HL-60 (cell line): ENCODE data around the gene SP9.

ENCODE experiments used
- DNase-seq, 2 experiments: peaks; one replicate each; pipeline ENCODE4 v3.0.0-alpha.2; 2010 to 2020; ENCODE audit warnings: low read depth in 1 of 2, low spot score in 1 of 2
- H3K27ac ChIP-seq: fragments of 250-450 bp; sonication (Bioruptor Pico); replicated peaks from 2 replicates; pipeline ENCODE4 v1.5.1; 2020; ENCODE audit warnings: mild to moderate bottlenecking, moderate library complexity
- H3K27me3 ChIP-seq: fragments of 250-450 bp; sonication (Bioruptor Pico); 2 replicates; pipeline ENCODE4 v1.5.1; 2021; ENCODE audit warnings: mild to moderate bottlenecking, moderate library complexity; ENCODE audit not compliant: insufficient read depth, poor library complexity, severe bottlenecking
- H3K4me3 ChIP-seq: replicated peaks from 2 replicates; pipeline ENCODE4 v1.5.1; 2011; ENCODE audit warnings: mild to moderate bottlenecking, control low read depth, low read length; ENCODE audit not compliant: insufficient read depth
- GABPA ChIP-seq: IDR thresholded peaks from 2 replicates; pipeline ENCODE4 v1.6.1; 2012; ENCODE audit warnings: low read depth
- POLR2AphosphoS5 ChIP-seq: IDR thresholded peaks from 2 replicates; pipeline ENCODE4 v1.6.1; 2012; ENCODE audit warnings: low read depth
- SPI1 ChIP-seq: IDR thresholded peaks from 2 replicates; pipeline ENCODE4 v1.6.1; 2012; ENCODE audit warnings: low read depth, mild to moderate bottlenecking, borderline replicate concordance
- TF ChIP-seq, protein P1 (sequence below): IDR thresholded peaks from 2 replicates; pipeline ENCODE4 v1.6.1; 2012; ENCODE audit warnings: low read depth; ENCODE audit not compliant: insufficient replicate concordance
- TF ChIP-seq, protein P2 (sequence below): IDR thresholded peaks from one replicate; pipeline ENCODE4 v1.5.1; 2011; ENCODE audit warnings: low read length, control low read depth, inconsistent platforms; ENCODE audit not compliant: insufficient read depth

The SP9 gene

DNA sequence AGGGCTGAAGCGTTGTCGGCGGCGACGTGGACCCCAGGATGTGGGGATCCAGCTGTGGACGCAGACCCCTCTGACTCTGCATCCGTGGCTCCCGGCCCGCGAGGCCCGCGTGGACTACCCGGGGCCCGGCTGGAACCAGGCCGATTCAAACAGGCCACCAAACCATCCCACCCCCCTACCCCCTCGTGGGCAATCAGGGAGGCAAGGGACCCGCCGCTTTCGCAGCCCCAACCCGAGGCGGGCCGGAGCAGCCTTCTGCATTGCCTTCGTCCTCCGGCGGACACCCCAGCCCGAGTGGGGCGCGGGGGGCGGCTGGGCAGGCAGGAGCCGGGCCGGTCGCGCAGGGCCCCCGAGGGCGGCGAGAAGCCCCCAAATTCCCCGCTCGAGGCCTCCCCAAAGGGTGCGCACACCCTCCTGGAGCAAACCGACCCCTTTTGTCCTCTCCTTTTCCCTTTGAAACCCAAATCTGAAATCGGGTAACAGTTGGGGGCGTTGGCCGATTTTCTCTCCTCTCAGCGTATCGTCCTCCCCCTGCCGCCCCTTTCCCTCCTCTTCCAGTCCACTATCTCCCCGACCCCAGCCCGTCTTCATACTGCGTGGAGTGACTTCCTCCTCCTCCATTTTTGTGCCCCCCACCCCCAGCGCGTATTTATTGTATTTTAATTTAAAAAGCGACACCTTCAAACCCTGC, 7.4 kb downstream of the SP9 start:
- peaks cover 74% of the 10 kb centered on the region for H3K27me3 ChIP-seq
- TF ChIP-seq SPI1 (no peak), POLR2AphosphoS5 (no peak), GABPA (no peak)
- TF ChIP-seq, protein P1, sequence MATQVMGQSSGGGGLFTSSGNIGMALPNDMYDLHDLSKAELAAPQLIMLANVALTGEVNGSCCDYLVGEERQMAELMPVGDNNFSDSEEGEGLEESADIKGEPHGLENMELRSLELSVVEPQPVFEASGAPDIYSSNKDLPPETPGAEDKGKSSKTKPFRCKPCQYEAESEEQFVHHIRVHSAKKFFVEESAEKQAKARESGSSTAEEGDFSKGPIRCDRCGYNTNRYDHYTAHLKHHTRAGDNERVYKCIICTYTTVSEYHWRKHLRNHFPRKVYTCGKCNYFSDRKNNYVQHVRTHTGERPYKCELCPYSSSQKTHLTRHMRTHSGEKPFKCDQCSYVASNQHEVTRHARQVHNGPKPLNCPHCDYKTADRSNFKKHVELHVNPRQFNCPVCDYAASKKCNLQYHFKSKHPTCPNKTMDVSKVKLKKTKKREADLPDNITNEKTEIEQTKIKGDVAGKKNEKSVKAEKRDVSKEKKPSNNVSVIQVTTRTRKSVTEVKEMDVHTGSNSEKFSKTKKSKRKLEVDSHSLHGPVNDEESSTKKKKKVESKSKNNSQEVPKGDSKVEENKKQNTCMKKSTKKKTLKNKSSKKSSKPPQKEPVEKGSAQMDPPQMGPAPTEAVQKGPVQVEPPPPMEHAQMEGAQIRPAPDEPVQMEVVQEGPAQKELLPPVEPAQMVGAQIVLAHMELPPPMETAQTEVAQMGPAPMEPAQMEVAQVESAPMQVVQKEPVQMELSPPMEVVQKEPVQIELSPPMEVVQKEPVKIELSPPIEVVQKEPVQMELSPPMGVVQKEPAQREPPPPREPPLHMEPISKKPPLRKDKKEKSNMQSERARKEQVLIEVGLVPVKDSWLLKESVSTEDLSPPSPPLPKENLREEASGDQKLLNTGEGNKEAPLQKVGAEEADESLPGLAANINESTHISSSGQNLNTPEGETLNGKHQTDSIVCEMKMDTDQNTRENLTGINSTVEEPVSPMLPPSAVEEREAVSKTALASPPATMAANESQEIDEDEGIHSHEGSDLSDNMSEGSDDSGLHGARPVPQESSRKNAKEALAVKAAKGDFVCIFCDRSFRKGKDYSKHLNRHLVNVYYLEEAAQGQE: no peak
- TF ChIP-seq, protein P2, sequence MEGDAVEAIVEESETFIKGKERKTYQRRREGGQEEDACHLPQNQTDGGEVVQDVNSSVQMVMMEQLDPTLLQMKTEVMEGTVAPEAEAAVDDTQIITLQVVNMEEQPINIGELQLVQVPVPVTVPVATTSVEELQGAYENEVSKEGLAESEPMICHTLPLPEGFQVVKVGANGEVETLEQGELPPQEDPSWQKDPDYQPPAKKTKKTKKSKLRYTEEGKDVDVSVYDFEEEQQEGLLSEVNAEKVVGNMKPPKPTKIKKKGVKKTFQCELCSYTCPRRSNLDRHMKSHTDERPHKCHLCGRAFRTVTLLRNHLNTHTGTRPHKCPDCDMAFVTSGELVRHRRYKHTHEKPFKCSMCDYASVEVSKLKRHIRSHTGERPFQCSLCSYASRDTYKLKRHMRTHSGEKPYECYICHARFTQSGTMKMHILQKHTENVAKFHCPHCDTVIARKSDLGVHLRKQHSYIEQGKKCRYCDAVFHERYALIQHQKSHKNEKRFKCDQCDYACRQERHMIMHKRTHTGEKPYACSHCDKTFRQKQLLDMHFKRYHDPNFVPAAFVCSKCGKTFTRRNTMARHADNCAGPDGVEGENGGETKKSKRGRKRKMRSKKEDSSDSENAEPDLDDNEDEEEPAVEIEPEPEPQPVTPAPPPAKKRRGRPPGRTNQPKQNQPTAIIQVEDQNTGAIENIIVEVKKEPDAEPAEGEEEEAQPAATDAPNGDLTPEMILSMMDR: no peak
- DNase-seq: no peak
- H3K27ac ChIP-seq: no peak overlapping the region
- H3K4me3 ChIP-seq: peak overlapping the region; percentile 25

DNA sequence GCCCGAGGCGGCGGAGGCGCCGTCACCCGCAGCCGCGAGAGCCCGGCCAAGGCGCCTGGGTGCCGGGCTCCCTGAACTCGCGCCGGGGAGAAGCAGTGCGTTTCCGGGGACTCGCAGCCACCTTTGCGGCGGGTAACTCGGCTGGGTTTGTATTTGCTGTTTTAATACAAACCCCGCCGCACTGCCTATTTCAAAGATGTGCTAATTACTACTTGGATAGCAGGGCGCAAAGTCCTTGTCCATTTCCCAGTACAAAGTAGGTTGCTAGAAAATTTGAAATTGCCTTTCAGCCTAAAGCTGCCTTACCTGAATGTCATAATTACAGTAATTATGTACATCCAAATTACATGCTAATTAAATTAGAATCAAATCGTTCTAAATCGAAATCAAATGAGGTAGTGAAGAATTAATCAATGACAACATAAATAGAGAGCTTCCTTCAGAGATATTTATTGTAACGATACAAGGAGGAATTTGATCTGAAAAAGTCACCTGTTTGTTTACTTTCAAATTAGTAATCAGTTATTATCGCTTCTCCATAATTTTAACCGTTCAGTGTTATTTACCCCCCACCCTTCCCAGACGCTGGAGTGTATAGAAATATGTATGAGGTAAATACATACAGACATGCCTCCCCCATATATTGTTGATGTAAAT, 8.1 kb downstream of the SP9 start:
- Histone ChIP-seq H3K4me3 (peak overlapping the region; percentile 25), H3K27me3 (peaks cover 69% of the 10 kb centered on the region), H3K27ac (no peak overlapping the region)
- TF ChIP-seq, protein P1: no peak
- TF ChIP-seq POLR2AphosphoS5 (no peak), SPI1 (no peak), GABPA (no peak)
- TF ChIP-seq, protein P2: no peak
- no peak for DNase-seq

DNA sequence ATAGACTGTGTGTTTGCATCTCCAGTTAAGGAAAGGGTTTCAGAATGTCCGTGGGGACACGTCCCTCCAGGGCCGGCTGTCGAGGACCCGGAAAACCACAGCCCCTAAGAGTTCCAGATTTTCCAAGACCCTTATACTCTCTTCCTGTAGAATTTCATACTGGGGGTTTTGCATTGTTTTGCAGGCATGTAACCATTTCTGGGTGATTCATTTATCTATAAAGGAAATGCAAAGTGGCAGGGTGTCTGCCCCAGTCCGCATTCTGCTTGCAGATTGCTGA, 8.5 kb downstream of the SP9 start:
- Histone ChIP-seq H3K4me3 (no peak overlapping the region), H3K27me3 (peaks cover 65% of the 10 kb centered on the region), H3K27ac (no peak overlapping the region)
- no peak for TF ChIP-seq SPI1
- TF ChIP-seq POLR2AphosphoS5: no peak
- no peak for TF ChIP-seq GABPA
- TF ChIP-seq, protein P2: no peak
- TF ChIP-seq, protein P1: no peak
- DNase-seq: no peak
